OCI-LY3 (cell line): Measurements from ENCODE around the gene SPPL3.

Experiments
- H2AFZ ChIP-seq: fragments of 200-600, 300-600 bp; shearing (Covaris generic); 2 replicates; pipeline ENCODE4 v1.6.0; 2014; ENCODE audit warnings: antibody characterized with exemption, low read depth, low read length
- H3K27ac ChIP-seq: fragments of 200-600, 300-600 bp; sonication (generic); 2 replicates; pipeline ENCODE4 v1.5.1; 2014; ENCODE audit warnings: mild to moderate bottlenecking, low read length, moderate library complexity, mixed read lengths
- H3K27me3 ChIP-seq: fragments of 200-600, 300-600 bp; sonication (generic); 2 replicates; pipeline ENCODE4 v1.6.1; 2014; ENCODE audit warnings: low read depth, low read length, mixed read lengths
- H3K36me3 ChIP-seq: fragments of 200-600, 300-600 bp; sonication (generic); replicated peaks from 2 replicates; pipeline ENCODE3; 2014; ENCODE audit warnings: low read depth, low read length, mixed read lengths
- H3K4me1 ChIP-seq: fragments of 300-600, 200-600 bp; sonication (generic); 2 replicates; pipeline ENCODE4 v1.6.1; 2014; ENCODE audit warnings: low read length, mixed read lengths
- H3K4me2 ChIP-seq: fragments of 200-600, 300-600 bp; sonication (generic); 2 replicates; pipeline ENCODE4 v1.6.1; 2014; ENCODE audit warnings: low read length, mixed read lengths
- H3K4me3 ChIP-seq: fragments of 300-600, 200-600 bp; sonication (generic); 2 replicates; pipeline ENCODE4 v1.5.1; 2014; ENCODE audit warnings: antibody characterized with exemption, mild to moderate bottlenecking, low read length, moderate library complexity
- H3K79me2 ChIP-seq: fragments of 300-600, 200-600 bp; shearing (Covaris generic); 2 replicates; pipeline ENCODE4 v1.6.1; 2014; ENCODE audit warnings: mild to moderate bottlenecking, low read length, mixed read lengths
- H3K9ac ChIP-seq: fragments of 300-600, 200-600 bp; shearing (Covaris generic); 2 replicates; pipeline ENCODE4 v1.6.0; 2014; ENCODE audit warnings: mild to moderate bottlenecking, low read length, moderate library complexity
- H3K9me3 ChIP-seq: fragments of 200-600, 300-600 bp; shearing (Covaris generic); 2 replicates; pipeline ENCODE4 v1.6.1; 2014; ENCODE audit warnings: low read length, mixed read lengths; ENCODE audit not compliant: insufficient read depth
- H4K20me1 ChIP-seq: fragments of 200-600, 300-600 bp; sonication (generic); 2 replicates; pipeline ENCODE4 v1.6.1; 2016; ENCODE audit warnings: low read length, mixed read lengths; ENCODE audit not compliant: insufficient read depth
- CTCF ChIP-seq: fragments of 200-600, 300-600 bp; sonication (generic); IDR thresholded peaks from 2 replicates; pipeline ENCODE4 v1.5.1; 2014; ENCODE audit warnings: antibody characterized with exemption, low read length, low read depth
- EZH2phosphoT487 ChIP-seq: fragments of 200-600 bp; shearing (Covaris generic); IDR thresholded peaks from 2 replicates; pipeline ENCODE4 v1.6.1; 2018; ENCODE audit warnings: antibody characterized with exemption, mixed run types, low read depth

Gene SPPL3

DNA sequence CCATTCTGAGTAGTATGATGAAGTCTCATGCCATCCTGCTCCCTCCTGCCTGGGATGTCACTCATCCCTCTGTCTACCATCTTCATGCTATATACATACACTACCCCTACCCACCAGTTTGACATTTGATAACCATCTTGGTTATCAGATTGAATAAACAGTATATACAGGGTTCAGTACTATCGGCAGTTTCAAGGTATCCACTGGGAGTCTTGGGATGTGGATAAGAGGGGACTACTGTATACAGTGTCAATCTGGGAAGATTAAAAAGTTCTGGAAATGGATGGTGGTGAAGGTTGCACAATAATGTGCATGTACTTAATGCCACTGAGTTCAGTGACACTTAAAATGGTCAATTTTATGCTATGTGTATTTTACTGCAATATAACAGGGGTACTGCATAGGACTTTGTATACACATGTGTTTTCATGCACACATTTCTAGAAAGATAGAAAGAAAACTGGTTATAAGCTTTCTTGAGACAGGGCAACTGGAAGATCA, 22.1 kb downstream of the SPPL3 start:
- H3K36me3 ChIP-seq = no peaks in the 10 kb centered on the region
- TF ChIP-seq EZH2phosphoT487 (no peak), CTCF (no peak)
- H4K20me1 ChIP-seq = peaks cover 40% of the 10 kb centered on the region

GRCh38 chr12:120879718-120880300, 24.3 kb downstream of the SPPL3 start:
- no peaks in the 10 kb centered on the region for H3K27me3 ChIP-seq
- no peak for TF ChIP-seq EZH2phosphoT487
- TF ChIP-seq CTCF = no peak
- no peaks in the 10 kb centered on the region for H3K9me3 ChIP-seq
- H3K4me3 ChIP-seq = no peak overlapping the region
- H3K27ac ChIP-seq = no peak overlapping the region
- no peaks in the 10 kb centered on the region for H3K36me3 ChIP-seq
- H3K79me2 ChIP-seq = peaks cover 83% of the 10 kb centered on the region
- peaks cover 13% of the 10 kb centered on the region for H3K4me1 ChIP-seq
- peaks cover 28% of the 10 kb centered on the region for H4K20me1 ChIP-seq
- no peak overlapping the region for H3K4me2 ChIP-seq
- no peak overlapping the region for H2AFZ ChIP-seq
- no peak overlapping the region for H3K9ac ChIP-seq

More for the DNA sequence above, 22.1 kb downstream of the SPPL3 start:
- H3K79me2 ChIP-seq = peaks cover 86% of the 10 kb centered on the region
- no peaks in the 10 kb centered on the region for H3K27me3 ChIP-seq
- no peak overlapping the region for H3K27ac ChIP-seq
- no peak overlapping the region for H3K4me3 ChIP-seq
- H3K4me2 ChIP-seq = no peak overlapping the region
- no peak overlapping the region for H3K9ac ChIP-seq
- peaks cover 23% of the 10 kb centered on the region for H3K4me1 ChIP-seq
- no peak overlapping the region for H2AFZ ChIP-seq
- H3K9me3 ChIP-seq = no peaks in the 10 kb centered on the region

DNA sequence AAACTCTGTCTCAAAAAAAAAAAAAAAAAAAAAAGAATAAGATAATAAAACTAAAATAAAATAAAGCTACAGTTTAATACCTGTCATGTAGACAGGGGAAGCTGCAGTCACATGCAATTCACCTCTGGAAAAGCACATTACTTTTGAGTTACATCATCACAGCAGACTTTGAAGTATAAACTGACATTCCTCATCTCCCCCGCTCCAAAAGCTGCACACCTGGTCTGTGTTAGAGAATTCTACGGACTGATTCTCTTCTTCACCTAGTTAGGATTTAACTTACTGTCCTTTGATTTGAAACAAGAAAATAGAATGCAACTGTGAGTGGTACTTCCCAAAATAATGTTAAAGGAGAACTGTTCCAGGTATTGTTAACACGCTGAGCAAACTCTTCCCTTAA, 25.1 kb downstream of the SPPL3 start:
- Histone ChIP-seq H3K4me3 (no peak overlapping the region), H3K27me3 (no peaks in the 10 kb centered on the region), H3K4me2 (no peak overlapping the region), H3K27ac (no peak overlapping the region), H3K36me3 (no peaks in the 10 kb centered on the region), H2AFZ (no peak overlapping the region), H3K79me2 (peaks cover 82% of the 10 kb centered on the region), H4K20me1 (peaks cover 26% of the 10 kb centered on the region), H3K9me3 (no peaks in the 10 kb centered on the region), H3K9ac (no peak overlapping the region), H3K4me1 (peaks cover 13% of the 10 kb centered on the region)
- no peak for TF ChIP-seq CTCF
- TF ChIP-seq EZH2phosphoT487 = no peak

- no peak overlapping the region for H3K4me2 ChIP-seq
- no peaks in the 10 kb centered on the region for H3K36me3 ChIP-seq
- TF ChIP-seq EZH2phosphoT487 (no peak), CTCF (no peak)
- H3K27ac ChIP-seq = no peak overlapping the region
- no peak overlapping the region for H3K4me3 ChIP-seq
- H3K9me3 ChIP-seq = no peaks in the 10 kb centered on the region
- H3K27me3 ChIP-seq = no peaks in the 10 kb centered on the region
- H2AFZ ChIP-seq = no peak overlapping the region
- H3K4me1 ChIP-seq = peaks cover 4% of the 10 kb centered on the region; the same call in 1 of the 2 replicates
- H3K9ac ChIP-seq = no peak overlapping the region
- H4K20me1 ChIP-seq = peaks cover 29% of the 10 kb centered on the region
- H3K79me2 ChIP-seq = peaks cover 77% of the 10 kb centered on the region
These were observed 29.5 kb downstream of the SPPL3 start for GRCh38 chr12:120874547-120875245.
